DND-41 (cell line): Measurements from ENCODE around the gene NCR2.

ENCODE experiments used
- EZH2 ChIP-seq: IDR thresholded peaks from 3 replicates; pipeline ENCODE4 v1.6.1; 2012; ENCODE audit warnings: borderline replicate concordance, low read depth, mild to moderate bottlenecking, moderate library complexity, low read length, inconsistent platforms; ENCODE audit not compliant: severe bottlenecking
- TF ChIP-seq, protein P1 (sequence below): IDR thresholded peaks from 2 replicates; pipeline ENCODE4 v1.5.1; 2012; ENCODE audit warnings: borderline replicate concordance, low read length, moderate library complexity, mild to moderate bottlenecking; ENCODE audit not compliant: poor library complexity, severe bottlenecking; ENCODE audit errors: extremely low read depth

DNA sequence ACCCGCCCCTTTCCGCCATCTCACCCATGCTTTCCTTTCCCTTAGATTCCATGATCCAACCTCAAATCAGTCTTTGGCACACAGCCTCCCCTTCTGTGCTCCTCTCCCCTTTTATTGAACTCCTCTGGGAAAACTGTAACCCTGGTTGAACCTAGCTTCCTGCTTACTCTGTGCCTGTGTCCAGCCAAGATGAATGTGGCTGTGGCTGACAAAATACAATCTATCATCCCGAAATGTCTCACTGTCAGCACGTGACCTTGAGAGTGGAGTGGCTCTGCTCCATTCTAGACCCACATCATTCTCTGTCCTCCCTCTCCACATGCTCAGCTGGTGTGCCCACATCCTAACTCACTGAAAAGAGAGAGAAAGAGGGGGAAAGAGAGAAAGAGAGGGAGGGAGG is 11.0 kb downstream of the NCR2 start:
- TF ChIP-seq, protein P1, sequence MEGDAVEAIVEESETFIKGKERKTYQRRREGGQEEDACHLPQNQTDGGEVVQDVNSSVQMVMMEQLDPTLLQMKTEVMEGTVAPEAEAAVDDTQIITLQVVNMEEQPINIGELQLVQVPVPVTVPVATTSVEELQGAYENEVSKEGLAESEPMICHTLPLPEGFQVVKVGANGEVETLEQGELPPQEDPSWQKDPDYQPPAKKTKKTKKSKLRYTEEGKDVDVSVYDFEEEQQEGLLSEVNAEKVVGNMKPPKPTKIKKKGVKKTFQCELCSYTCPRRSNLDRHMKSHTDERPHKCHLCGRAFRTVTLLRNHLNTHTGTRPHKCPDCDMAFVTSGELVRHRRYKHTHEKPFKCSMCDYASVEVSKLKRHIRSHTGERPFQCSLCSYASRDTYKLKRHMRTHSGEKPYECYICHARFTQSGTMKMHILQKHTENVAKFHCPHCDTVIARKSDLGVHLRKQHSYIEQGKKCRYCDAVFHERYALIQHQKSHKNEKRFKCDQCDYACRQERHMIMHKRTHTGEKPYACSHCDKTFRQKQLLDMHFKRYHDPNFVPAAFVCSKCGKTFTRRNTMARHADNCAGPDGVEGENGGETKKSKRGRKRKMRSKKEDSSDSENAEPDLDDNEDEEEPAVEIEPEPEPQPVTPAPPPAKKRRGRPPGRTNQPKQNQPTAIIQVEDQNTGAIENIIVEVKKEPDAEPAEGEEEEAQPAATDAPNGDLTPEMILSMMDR, result no peak
- TF ChIP-seq EZH2, result no peak
